ENCODE results near the gene RAVER1.

The RAVER1 gene

GRCh38 chr19:10317045-10317856 lies 16.1 kb downstream of the RAVER1 start:
- no peaks in the 10 kb centered on the region; the same call in 1 of the 2 replicates for H3K79me2 ChIP-seq (ENCODE audit: insufficient read depth, low read depth)
- H4K20me1 ChIP-seq (ENCODE audit: insufficient read depth) = no peaks in the 10 kb centered on the region
- no peaks in the 10 kb centered on the region for H3K27me3 ChIP-seq (ENCODE audit: insufficient read depth, low read depth)
- no peak overlapping the region for H3K4me3 ChIP-seq (IDR thresholded peaks at IDR 0.05; ENCODE audit: insufficient read depth, low read depth, low read length)
- H3K27ac ChIP-seq = no peak overlapping the region
- H3K4me2 ChIP-seq = no peak overlapping the region
- H3K36me3 ChIP-seq (ENCODE audit: insufficient read depth) = no peaks in the 10 kb centered on the region
- H3K4me1 ChIP-seq (ENCODE audit: low read depth, poor library complexity, severe bottlenecking) = peaks cover 16% of the 10 kb centered on the region
- no peak overlapping the region for H2AFZ ChIP-seq (ENCODE audit: low read depth)
- no peak overlapping the region for H3K9ac ChIP-seq
- TF ChIP-seq CTCF (conservative IDR thresholded peaks at IDR 0.05; ENCODE audit: low read depth, low read length) = no peak

DNA sequence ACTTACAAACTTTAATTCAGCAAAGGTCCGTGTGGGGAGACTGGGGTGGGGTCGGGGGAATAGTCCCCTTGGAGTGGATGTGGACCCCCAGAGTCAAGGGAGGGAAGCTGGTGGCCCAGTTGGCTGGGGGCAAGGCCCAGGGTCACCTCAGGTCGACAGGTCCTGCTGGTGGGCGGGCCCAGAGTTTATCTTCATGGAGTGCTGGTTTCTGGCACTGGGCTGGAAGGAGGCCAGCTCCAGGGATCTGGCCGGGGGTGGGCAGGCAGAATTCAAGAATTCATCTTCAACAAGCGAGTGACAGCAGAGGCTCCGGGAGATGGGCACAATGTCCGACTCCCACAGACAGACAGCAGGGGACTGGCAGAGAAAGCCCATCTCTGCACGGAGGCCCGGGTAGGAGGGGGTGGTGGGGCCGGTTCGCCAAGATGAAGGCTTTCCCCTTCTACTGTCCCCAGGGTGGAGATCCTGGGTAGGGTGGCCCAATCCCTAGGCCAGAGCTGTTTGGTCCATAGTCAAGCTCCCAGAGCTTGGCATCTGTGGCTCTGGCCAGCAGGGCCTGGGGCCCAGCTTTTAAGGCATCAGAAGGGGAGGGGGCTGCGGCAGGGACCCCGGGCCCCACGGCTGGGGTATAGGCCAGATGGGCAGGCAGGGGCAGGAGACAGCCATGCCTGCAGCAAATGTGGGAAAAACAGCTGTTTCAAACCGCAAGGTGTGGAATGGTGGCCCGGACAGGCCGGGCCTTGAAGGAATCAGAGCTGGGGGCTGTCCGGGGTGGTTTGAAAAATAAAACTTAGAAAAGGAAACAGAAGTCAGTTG lies 16.9 kb downstream of the RAVER1 start:
- Histone ChIP-seq H3K4me2 (peak overlapping the region; percentile 82; the same call in 1 of the 2 replicates), H3K27ac (no peak overlapping the region), H3K9ac (peak overlapping the region; percentile 59; the same call in 1 of the 2 replicates), H3K4me1 (ENCODE audit: low read depth, poor library complexity, severe bottlenecking) (peaks cover 16% of the 10 kb centered on the region), H3K27me3 (ENCODE audit: insufficient read depth, low read depth) (no peaks in the 10 kb centered on the region), H3K4me3 (IDR thresholded peaks at IDR 0.05; ENCODE audit: insufficient read depth, low read depth, low read length) (no peak overlapping the region), H3K79me2 (ENCODE audit: insufficient read depth, low read depth) (no peaks in the 10 kb centered on the region; the same call in 1 of the 2 replicates), H4K20me1 (ENCODE audit: insufficient read depth) (no peaks in the 10 kb centered on the region), H3K36me3 (ENCODE audit: insufficient read depth) (no peaks in the 10 kb centered on the region), H2AFZ (ENCODE audit: low read depth) (no peak overlapping the region)
- no peak for TF ChIP-seq CTCF (conservative IDR thresholded peaks at IDR 0.05; ENCODE audit: low read depth, low read length)

- Histone ChIP-seq H3K4me3 (IDR thresholded peaks at IDR 0.05; ENCODE audit: insufficient read depth, low read depth, low read length) (peak within 1 kb of the TSS; percentile 68), H4K20me1 (ENCODE audit: insufficient read depth) (no peaks in the 10 kb centered on the region)
Observed at GRCh38 chr19:10315335-10316214, 17.8 kb downstream of the RAVER1 start, which contains the start of gene FDX2. TSS of gene FDX2 (minus strand) at chr19:10316015. CDS start at chr19:10315996, 19 bp downstream.

More at GRCh38 chr19:10315335-10316214, 17.8 kb downstream of the RAVER1 start, which contains the start of gene FDX2:
- no peaks in the 10 kb centered on the region; the same call in 1 of the 2 replicates for H3K79me2 ChIP-seq (ENCODE audit: insufficient read depth, low read depth)
- H3K4me1 ChIP-seq (ENCODE audit: low read depth, poor library complexity, severe bottlenecking) = peaks cover 16% of the 10 kb centered on the region
- peak within 1 kb of the TSS; percentile 22; the same call in 1 of the 2 replicates for H3K27ac ChIP-seq
- no peak for TF ChIP-seq CTCF (conservative IDR thresholded peaks at IDR 0.05; ENCODE audit: low read depth, low read length)
- H3K36me3 ChIP-seq (ENCODE audit: insufficient read depth) = no peaks in the 10 kb centered on the region
- H2AFZ ChIP-seq (ENCODE audit: low read depth) = peak within 1 kb of the TSS; percentile 70
- H3K9ac ChIP-seq = peak within 1 kb of the TSS; percentile 59
- no peaks in the 10 kb centered on the region for H3K27me3 ChIP-seq (ENCODE audit: insufficient read depth, low read depth)
- H3K4me2 ChIP-seq = peak within 1 kb of the TSS; percentile 82

Measured in KMS-11 (cell line).